ENCODE measurements around the gene ARL6IP4.

DNA sequence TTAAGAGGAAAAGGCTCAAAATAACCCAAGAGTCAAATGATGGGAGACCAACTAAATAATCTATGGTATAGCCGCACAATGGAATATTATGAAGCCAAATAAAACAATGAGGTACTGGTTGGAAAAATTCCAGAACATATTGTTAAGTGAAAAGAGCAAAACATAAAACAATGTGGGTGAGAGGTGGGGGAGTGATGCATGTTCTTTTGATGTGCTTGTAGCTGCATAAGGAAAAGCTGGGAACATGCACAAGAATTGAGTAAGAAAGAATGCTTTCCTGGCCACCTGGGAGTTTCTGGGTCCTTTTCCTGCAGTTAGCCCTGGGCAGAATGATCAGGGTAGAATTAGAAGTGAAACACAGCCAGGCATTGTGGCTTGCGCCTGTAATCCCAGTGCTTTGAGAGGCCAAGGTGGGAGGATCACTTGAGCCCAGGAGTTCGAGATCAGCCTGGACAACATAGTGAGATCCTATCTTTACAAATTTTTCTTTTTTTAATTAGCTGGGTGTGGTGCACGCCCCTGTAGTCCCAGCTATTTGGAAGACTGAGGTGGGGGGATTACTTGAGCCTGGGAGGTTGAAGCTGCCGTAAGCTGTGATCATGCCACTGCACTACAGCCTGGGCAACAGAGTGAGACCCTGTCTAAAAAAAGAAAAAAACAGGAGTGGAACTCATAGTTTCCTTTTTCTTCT is 22.1 kb upstream of the ARL6IP4 start:
- TF ChIP-seq, protein P1, sequence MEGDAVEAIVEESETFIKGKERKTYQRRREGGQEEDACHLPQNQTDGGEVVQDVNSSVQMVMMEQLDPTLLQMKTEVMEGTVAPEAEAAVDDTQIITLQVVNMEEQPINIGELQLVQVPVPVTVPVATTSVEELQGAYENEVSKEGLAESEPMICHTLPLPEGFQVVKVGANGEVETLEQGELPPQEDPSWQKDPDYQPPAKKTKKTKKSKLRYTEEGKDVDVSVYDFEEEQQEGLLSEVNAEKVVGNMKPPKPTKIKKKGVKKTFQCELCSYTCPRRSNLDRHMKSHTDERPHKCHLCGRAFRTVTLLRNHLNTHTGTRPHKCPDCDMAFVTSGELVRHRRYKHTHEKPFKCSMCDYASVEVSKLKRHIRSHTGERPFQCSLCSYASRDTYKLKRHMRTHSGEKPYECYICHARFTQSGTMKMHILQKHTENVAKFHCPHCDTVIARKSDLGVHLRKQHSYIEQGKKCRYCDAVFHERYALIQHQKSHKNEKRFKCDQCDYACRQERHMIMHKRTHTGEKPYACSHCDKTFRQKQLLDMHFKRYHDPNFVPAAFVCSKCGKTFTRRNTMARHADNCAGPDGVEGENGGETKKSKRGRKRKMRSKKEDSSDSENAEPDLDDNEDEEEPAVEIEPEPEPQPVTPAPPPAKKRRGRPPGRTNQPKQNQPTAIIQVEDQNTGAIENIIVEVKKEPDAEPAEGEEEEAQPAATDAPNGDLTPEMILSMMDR (IDR thresholded peaks at IDR 0.05): no peak
- no peak for TF ChIP-seq CBX2 (IDR thresholded peaks at IDR 0.05; ENCODE audit: borderline replicate concordance, low read depth)
- TF ChIP-seq CHD2 (IDR thresholded peaks at IDR 0.05; ENCODE audit: low read length, partially characterized antibody): no peak
- TF ChIP-seq RFX5 (IDR thresholded peaks at IDR 0.05): no peak
- TF ChIP-seq POLR2A (IDR thresholded peaks at IDR 0.05; ENCODE audit: low read length): no peak
- no peak for TF ChIP-seq JUN (IDR thresholded peaks at IDR 0.05)
- TF ChIP-seq RAD21 (conservative IDR thresholded peaks at IDR 0.05 in 1 of 2, IDR thresholded peaks at IDR 0.05 in 1 of 2): no peak
- TF ChIP-seq, protein P2, sequence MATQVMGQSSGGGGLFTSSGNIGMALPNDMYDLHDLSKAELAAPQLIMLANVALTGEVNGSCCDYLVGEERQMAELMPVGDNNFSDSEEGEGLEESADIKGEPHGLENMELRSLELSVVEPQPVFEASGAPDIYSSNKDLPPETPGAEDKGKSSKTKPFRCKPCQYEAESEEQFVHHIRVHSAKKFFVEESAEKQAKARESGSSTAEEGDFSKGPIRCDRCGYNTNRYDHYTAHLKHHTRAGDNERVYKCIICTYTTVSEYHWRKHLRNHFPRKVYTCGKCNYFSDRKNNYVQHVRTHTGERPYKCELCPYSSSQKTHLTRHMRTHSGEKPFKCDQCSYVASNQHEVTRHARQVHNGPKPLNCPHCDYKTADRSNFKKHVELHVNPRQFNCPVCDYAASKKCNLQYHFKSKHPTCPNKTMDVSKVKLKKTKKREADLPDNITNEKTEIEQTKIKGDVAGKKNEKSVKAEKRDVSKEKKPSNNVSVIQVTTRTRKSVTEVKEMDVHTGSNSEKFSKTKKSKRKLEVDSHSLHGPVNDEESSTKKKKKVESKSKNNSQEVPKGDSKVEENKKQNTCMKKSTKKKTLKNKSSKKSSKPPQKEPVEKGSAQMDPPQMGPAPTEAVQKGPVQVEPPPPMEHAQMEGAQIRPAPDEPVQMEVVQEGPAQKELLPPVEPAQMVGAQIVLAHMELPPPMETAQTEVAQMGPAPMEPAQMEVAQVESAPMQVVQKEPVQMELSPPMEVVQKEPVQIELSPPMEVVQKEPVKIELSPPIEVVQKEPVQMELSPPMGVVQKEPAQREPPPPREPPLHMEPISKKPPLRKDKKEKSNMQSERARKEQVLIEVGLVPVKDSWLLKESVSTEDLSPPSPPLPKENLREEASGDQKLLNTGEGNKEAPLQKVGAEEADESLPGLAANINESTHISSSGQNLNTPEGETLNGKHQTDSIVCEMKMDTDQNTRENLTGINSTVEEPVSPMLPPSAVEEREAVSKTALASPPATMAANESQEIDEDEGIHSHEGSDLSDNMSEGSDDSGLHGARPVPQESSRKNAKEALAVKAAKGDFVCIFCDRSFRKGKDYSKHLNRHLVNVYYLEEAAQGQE (IDR thresholded peaks at IDR 0.05): no peak
- no peak for TF ChIP-seq HDAC2 (IDR thresholded peaks at IDR 0.05)
- TF ChIP-seq ESRRA (IDR thresholded peaks at IDR 0.05; ENCODE audit: borderline replicate concordance, low read length): no peak
- no peak for TF ChIP-seq EP300 (IDR thresholded peaks at IDR 0.05)

Measured in A549 (cell line).